GM10248 (cell line): ENCODE data around the gene RXYLT1.
"Not testable (repeated sequence)": the region's sequence is repeated elsewhere in the genome, so short reads cannot be mapped to it uniquely, and the experiment has no call there.

Source experiments
- CTCF ChIA-PET: fragments of 300-600 bp; sonication (Branson Sonifier 250); formaldehyde crosslinking; extraction: SDS; loops from one replicate; lab custom pipeline; 2021; ENCODE audit warnings: antibody characterized with exemption; lab: Yijun Ruan, JAX
- POLR2A ChIA-PET: fragments of 350-650 bp; sonication (Branson Sonifier 250); formaldehyde crosslinking; extraction: SDS; loops from one replicate; lab custom pipeline; 2020; ENCODE audit warnings: antibody characterized with exemption; lab: Yijun Ruan, JAX
- DNase-seq: peaks from one replicate; pipeline ENCODE4 v3.0.0; 2012; ENCODE audit errors: extremely low spot score
- TF ChIP-seq, protein P1 (sequence below): IDR thresholded peaks from 2 replicates; pipeline ENCODE4 v1.5.1; 2012; ENCODE audit warnings: mild to moderate bottlenecking, low read depth; ENCODE audit errors: extremely low read depth, missing control alignments, control extremely low read depth

RXYLT1 gene, protein sequence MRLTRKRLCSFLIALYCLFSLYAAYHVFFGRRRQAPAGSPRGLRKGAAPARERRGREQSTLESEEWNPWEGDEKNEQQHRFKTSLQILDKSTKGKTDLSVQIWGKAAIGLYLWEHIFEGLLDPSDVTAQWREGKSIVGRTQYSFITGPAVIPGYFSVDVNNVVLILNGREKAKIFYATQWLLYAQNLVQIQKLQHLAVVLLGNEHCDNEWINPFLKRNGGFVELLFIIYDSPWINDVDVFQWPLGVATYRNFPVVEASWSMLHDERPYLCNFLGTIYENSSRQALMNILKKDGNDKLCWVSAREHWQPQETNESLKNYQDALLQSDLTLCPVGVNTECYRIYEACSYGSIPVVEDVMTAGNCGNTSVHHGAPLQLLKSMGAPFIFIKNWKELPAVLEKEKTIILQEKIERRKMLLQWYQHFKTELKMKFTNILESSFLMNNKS

GRCh38 chr12:63779498-63780481, at the start of gene RXYLT1:
Gene RXYLT1 (plus strand): TSS chr12:63779909. CDS start chr12:63779961, 52 bp downstream.
- ChIA-PET POLR2A (no interaction called here), CTCF (no interaction called here)
- peak; percentile 96 for DNase-seq
- TF ChIP-seq, protein P1, sequence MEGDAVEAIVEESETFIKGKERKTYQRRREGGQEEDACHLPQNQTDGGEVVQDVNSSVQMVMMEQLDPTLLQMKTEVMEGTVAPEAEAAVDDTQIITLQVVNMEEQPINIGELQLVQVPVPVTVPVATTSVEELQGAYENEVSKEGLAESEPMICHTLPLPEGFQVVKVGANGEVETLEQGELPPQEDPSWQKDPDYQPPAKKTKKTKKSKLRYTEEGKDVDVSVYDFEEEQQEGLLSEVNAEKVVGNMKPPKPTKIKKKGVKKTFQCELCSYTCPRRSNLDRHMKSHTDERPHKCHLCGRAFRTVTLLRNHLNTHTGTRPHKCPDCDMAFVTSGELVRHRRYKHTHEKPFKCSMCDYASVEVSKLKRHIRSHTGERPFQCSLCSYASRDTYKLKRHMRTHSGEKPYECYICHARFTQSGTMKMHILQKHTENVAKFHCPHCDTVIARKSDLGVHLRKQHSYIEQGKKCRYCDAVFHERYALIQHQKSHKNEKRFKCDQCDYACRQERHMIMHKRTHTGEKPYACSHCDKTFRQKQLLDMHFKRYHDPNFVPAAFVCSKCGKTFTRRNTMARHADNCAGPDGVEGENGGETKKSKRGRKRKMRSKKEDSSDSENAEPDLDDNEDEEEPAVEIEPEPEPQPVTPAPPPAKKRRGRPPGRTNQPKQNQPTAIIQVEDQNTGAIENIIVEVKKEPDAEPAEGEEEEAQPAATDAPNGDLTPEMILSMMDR = no peak

DNA sequence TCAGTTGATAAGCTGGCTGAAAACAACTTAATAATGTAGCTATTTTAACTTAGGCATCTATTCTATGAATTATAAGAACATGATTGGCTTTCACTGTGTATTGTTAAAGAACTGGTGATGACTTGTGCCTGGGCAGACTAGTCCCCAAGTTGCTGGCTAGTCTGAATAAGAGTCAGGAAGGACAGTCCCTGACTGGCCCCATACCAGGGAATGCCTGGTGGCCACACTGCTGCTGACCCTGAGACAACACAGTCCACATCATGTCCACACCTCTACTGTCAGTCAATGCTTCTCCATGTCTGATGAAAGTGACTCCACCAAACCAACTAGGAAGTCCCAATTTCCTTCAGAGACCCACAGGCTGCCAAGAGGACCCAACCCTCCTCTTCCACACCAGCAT, 46.9 kb upstream of the RXYLT1 start:
- CTCF ChIA-PET, DNase-seq, POLR2A ChIA-PET: not testable (repeated sequence)

GRCh38 chr12:63733585-63733984, 46.1 kb upstream of the RXYLT1 start:
- CTCF ChIA-PET, DNase-seq, POLR2A ChIA-PET: not testable (repeated sequence)

GRCh38 chr12:63740551-63740950, 39.2 kb upstream of the RXYLT1 start:
- POLR2A ChIA-PET, DNase-seq: not testable (repeated sequence)

DNA sequence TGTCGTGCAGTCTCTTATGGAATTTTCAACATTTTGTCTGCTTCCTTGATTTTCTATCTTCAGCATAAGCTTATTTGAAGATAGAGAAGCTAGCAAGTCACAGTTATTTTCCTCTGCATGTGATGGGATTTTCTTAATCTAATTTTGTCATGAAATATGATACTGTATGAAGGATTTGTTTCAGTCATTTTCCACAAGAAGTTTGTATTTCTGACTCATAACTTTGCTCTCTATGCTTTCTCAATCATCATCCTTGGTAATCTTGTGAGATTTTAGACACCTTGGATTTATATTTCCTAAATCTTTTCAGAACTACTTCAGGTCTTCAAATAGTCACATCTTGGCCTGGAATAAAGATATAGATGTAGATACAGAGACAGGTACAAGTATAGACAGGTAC, 38.3 kb upstream of the RXYLT1 start:
- CTCF ChIA-PET, POLR2A ChIA-PET, DNase-seq: not testable (repeated sequence)

More at GRCh38 chr12:63740551-63740950, 39.2 kb upstream of the RXYLT1 start:
- CTCF ChIA-PET = not testable (repeated sequence)

DNA sequence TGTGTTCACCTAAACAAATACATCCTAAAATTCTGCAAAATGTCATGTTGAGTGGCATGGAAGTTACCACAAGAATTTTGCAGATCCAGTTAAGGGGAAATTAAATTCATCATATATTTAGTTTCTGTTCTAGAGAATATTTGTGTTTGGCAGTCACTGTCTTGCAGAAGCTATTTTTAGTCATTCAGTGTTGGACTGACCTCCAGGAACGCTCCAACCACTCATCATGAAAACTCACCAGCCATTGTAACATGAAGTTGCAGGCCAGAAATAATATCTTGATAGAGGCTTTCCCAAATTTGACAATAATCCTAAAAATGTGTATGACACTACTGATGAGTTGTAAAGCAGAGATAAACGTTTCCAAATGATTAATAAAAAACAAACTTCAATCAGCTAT, 35.6 kb upstream of the RXYLT1 start:
- CTCF ChIA-PET, POLR2A ChIA-PET, DNase-seq: not testable (repeated sequence)

- POLR2A ChIA-PET, CTCF ChIA-PET, DNase-seq: not testable (repeated sequence)
Observed at GRCh38 chr12:63746470-63746869, 33.2 kb upstream of the RXYLT1 start.

- CTCF ChIA-PET, DNase-seq, POLR2A ChIA-PET: not testable (repeated sequence)
Observed at GRCh38 chr12:63747136-63747535, 32.6 kb upstream of the RXYLT1 start.

- DNase-seq = no peak
- TF ChIP-seq, protein P1 = no peak
- ChIA-PET POLR2A (no interaction called here), CTCF (no interaction called here)
Observed at GRCh38 chr12:63747553-63747952, 32.2 kb upstream of the RXYLT1 start.

- POLR2A ChIA-PET = no interaction called here
- no peak for DNase-seq
- CTCF ChIA-PET = interaction anchor here (1.0 kb wide), 1 partner anchor 12 kb away, joined by 4 read pairs; no protein-coding TSS in a partner anchor
- TF ChIP-seq, protein P1 = no peak
Observed at GRCh38 chr12:63752283-63752682, 27.4 kb upstream of the RXYLT1 start.
